Small intestine (tissue), 7 donors: Measurements from ENCODE around the gene C1QTNF8. TPM values are rescaled to one million over a fixed set of nuclear protein-coding genes. Genes with fewer than 3 reads are reported as not detected.

Experiments used
- DNase-seq, 2 donors: peaks; one replicate each; pipeline versions ENCODE4 v3.0.0 to v3.0.0-alpha.2; 2013
- FAIRE-seq: peaks from 2 replicates; lab custom pipeline; 2012; peaks lifted over from hg19 to GRCh38; lab: Jason Lieb, UNC
- H3K27ac ChIP-seq, 3 donors: one replicate each; pipeline ENCODE4 v1.5.1; 2013; ENCODE audit warnings: low read length in 2 of 3, mild to moderate bottlenecking in 2 of 3, control low read depth in 1 of 3, inconsistent platforms in 1 of 3, low read depth in 1 of 3, moderate library complexity in 1 of 3
- H3K27me3 ChIP-seq, 3 donors: one replicate each; pipeline ENCODE4 v1.6.1; 2013; ENCODE audit warnings: low read length in 3 of 3, inconsistent platforms in 1 of 3; ENCODE audit not compliant: control insufficient read depth in 3 of 3, insufficient read depth in 3 of 3
- H3K36me3 ChIP-seq, 3 donors: one replicate each; pipeline ENCODE4 v1.6.1; 2013; ENCODE audit warnings: low read length in 3 of 3, inconsistent platforms in 1 of 3, low read depth in 1 of 3, mild to moderate bottlenecking in 1 of 3, moderate library complexity in 1 of 3; ENCODE audit not compliant: control insufficient read depth in 3 of 3, insufficient read depth in 2 of 3
- H3K4me1 ChIP-seq, 3 donors: one replicate each; pipeline ENCODE4 v1.6.1; 2013; ENCODE audit warnings: low read length in 2 of 3, inconsistent platforms in 1 of 3, low read depth in 1 of 3, mild to moderate bottlenecking in 1 of 3, moderate library complexity in 1 of 3; ENCODE audit not compliant: control insufficient read depth in 3 of 3, insufficient read depth in 2 of 3
- H3K4me3 ChIP-seq, 3 donors: one replicate each; pipeline ENCODE4 v1.5.1; 2013; ENCODE audit warnings: low read length in 3 of 3, control low read depth in 1 of 3, inconsistent platforms in 1 of 3, low read depth in 1 of 3, mild to moderate bottlenecking in 1 of 3, moderate library complexity in 1 of 3
- H3K9me3 ChIP-seq, 2 donors: one replicate each; pipeline ENCODE4 v1.6.1; 2013; ENCODE audit warnings: low read depth in 1 of 2, low read length in 1 of 2; ENCODE audit not compliant: control insufficient read depth in 2 of 2, insufficient read depth in 1 of 2
- WGBS, 3 donors: extraction: QIAGEN DNeasy Blood & Tissue Kit; methylation state at CpG; one replicate each; pipeline ENCODE4 v1.1.7; 2013; 5-methylcytosine and 5-hydroxymethylcytosine counted together
- polyA plus RNA-seq, 4 donors: library from polyadenylated mRNA; stranded (reverse) in 3 of 4; unstranded in 1 of 4; fragments of 200-250 nt in 3 of 4; fragments of 120-200 nt in 1 of 4; gene quantifications; one replicate each; pipeline versions ENCODE4 v1.2.1 to v1.2.3, GENCODE V29; 2013
- donor health status: healthy with polysubstance abuse.
- donor health status: control.
- donor health status: control.
- donor health status: Bipolar disorder and iron deficiency.
- donor health status: healthy.

The C1QTNF8 gene
- polyA plus RNA-seq, 4 donors, result 0.07 TPM; not detected in 3

DNA sequence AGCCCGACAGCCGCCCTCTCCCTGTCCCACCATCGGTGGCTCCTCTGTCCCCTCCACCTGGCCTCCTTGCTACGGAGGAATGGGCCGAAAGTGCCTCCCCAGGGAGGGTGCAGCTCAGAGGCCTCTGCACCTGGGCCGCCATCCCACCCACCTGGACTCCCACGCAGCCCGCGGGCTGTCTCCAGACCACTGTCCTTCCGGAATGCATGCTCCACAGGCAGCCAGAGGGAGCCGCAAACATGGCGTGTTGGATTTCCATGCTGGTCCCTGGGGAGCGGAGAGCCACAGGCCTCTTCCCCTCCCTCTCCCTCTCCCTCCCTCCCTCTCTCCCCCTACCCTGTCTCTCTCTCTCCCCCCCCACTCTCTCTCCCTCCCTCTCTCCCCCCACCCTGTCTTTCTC is 20.5 kb downstream of the C1QTNF8 start:
- Histone ChIP-seq H3K9me3 (no peaks in the 10 kb centered on the region), H3K4me3 (no peak overlapping the region), H3K27ac (no peak overlapping the region), H3K27me3 (peaks cover 4 to 44% (median 17%) of the 10 kb centered on the region in 3 donors), H3K4me1 (peaks cover 0 to 9% (median 0%) of the 10 kb centered on the region in 3 donors), H3K36me3 (no peaks in the 10 kb centered on the region)
- WGBS, 3 donors, result 72 to 81% (median 77%) methylated on average over 13 of the region's 13 CpGs
- FAIRE-seq, result no peak
- no peak for DNase-seq

DNA sequence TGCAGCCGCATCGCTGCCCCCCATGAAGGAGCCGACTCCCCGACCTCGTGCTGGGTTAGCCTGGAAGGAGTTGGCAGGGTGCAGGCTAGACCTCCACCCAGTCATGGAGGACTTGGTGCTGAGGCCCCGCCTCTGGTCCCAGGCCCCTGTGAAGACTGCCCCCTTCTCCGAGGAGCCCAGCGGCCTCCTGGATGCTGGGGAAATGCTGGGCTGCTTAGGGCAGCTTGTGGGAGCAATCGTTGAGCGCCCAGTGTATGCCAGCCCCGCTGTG is 21.7 kb downstream of the C1QTNF8 start:
- Histone ChIP-seq H3K4me1 (peaks cover 0 to 9% (median 0%) of the 10 kb centered on the region in 3 donors), H3K9me3 (no peaks in the 10 kb centered on the region)

DNA sequence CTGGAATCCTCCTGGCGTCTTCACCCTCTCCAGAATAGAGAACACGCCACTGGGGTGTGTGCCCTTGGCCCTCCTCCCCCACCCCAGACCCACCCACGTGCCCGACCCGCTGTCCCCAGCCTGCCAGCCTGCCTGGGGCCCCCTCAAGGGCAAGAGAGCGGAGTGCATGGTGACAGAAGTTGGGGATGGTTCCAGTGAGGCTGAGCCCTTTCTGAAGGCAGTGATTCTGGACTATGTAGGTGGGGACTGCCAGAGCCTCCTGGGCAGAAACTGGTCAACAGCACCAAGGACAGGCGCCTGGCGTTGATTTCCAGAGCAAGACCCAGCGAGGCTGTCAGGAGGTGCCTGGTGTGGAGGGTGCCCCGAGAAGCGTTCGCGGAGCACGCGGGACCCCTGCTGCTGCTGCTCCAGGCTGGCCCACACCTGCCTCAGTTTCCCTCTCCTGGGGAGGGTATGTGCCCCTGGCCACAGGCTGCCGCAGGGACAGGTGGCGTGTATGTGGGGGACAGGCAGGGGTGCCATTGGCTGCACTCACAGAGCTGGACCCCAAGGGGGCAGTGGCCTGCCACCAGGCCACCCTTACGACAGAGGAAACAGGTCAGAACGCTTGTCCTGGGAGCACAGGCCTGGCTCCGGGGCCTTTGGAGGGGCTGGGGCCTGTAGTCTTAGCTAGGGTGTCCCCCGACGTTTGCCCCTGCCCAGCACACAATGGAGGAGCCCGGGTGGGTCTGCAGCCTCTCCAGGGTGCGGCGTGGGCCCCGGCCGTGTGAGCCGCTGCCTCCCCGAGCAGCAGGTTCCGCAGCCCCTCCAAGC is 22.3 kb downstream of the C1QTNF8 start:
- H3K27me3 ChIP-seq, result peaks cover 10 to 60% (median 15%) of the 10 kb centered on the region in 3 donors
- H3K4me1 ChIP-seq, result peaks cover 0 to 9% (median 0%) of the 10 kb centered on the region in 3 donors
- H3K4me3 ChIP-seq, result no peak overlapping the region
- H3K36me3 ChIP-seq, result no peaks in the 10 kb centered on the region
- no peak overlapping the region for H3K27ac ChIP-seq
- FAIRE-seq (no peak), DNase-seq (peak in 1 of 2 donors; percentile 24)
- no peaks in the 10 kb centered on the region for H3K9me3 ChIP-seq
- WGBS, 3 donors, result 53 to 63% (median 56%) methylated on average over 28 to 30 of the region's 30 CpGs

More for the DNA sequence above, 21.7 kb downstream of the C1QTNF8 start:
- no peak for DNase-seq
- 68 to 72% (median 69%) methylated on average over 11 of the region's 11 CpGs for WGBS, 3 donors
- no peak for FAIRE-seq
- Histone ChIP-seq H3K27ac (no peak overlapping the region), H3K4me3 (no peak overlapping the region), H3K36me3 (no peaks in the 10 kb centered on the region), H3K27me3 (peaks cover 5 to 56% (median 15%) of the 10 kb centered on the region in 3 donors)

DNA sequence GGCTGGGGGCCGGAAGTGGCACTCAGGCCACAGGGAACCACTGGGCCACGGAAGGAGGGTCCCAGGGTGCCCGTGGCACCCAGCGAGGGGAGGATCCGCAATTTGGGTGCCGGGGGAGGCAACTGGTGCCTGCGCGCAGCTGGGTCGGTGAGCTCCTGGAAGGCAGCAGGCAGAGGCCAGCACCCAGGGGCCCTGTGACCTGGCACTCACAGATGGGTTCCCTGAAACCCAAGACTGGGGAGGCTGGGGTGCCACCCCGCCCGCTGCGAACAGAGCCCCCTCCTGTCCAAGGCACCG is 22.8 kb downstream of the C1QTNF8 start:
- H3K27ac ChIP-seq, result no peak overlapping the region
- FAIRE-seq (no peak), DNase-seq (no peak)
- H3K9me3 ChIP-seq, result no peaks in the 10 kb centered on the region
- peaks cover 0 to 3% (median 0%) of the 10 kb centered on the region in 3 donors for H3K4me1 ChIP-seq
- H3K4me3 ChIP-seq, result no peak overlapping the region
- H3K27me3 ChIP-seq, result peaks cover 12 to 62% (median 15%) of the 10 kb centered on the region in 3 donors
- H3K36me3 ChIP-seq, result no peaks in the 10 kb centered on the region
- 66 to 73% (median 70%) methylated on average over 10 to 13 of the region's 13 CpGs for WGBS, 3 donors

DNA sequence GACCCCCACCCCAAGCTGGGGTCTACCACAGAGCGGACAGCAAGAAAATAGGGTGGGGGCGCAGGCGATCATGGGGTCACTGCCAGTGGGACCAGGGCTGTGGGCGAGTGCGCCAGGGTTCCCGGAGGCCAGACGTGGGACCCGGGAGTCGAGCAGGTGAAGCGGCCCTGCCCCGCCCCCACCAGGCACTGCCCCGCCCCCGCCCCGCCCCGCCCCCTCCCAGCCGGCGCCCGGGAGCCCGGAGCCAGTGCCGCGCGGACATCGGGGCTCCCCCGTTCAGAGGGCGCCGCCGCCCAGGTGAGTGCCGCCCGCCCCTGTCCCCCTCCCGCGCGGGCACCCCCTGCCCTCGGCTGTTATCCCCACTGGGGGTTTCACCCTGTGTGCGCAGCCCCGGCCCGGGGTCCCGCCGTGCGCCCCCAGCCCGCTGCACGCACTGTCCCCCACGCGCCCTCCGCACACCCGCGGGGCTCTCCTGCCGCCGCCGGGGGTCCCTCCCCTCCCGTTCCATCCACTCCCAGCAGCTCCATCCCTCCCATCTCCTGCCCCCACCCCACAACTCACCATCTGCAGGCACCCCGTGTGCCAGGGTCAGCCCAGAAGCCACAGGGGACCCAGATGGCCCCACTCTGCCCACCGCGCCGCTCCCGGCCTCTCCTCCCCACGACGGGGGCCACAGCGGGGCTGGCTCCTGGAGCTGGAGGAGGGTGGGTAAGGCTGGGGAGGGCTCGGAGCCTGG is 23.4 kb downstream of the C1QTNF8 start, which contains the start of gene SSTR5:
TSS of gene SSTR5 (plus strand) at position 222 of the 736 bp plus-strand sequence. CDS start 6,122 bp downstream, outside the sequence.
- no peak for FAIRE-seq
- H3K27me3 ChIP-seq, result peaks cover 13 to 68% (median 15%) of the 10 kb centered on the region in 3 donors
- WGBS, 3 donors, result 10 to 17% (median 12%) methylated on average over 17 to 59 of the region's 59 CpGs
- H3K4me1 ChIP-seq, result no peaks in the 10 kb centered on the region
- H3K4me3 ChIP-seq, result no peak within 1 kb of the TSS
- H3K27ac ChIP-seq, result no peak within 1 kb of the TSS
- no peak for DNase-seq
- H3K9me3 ChIP-seq, result no peaks in the 10 kb centered on the region
- no peaks in the 10 kb centered on the region for H3K36me3 ChIP-seq

DNA sequence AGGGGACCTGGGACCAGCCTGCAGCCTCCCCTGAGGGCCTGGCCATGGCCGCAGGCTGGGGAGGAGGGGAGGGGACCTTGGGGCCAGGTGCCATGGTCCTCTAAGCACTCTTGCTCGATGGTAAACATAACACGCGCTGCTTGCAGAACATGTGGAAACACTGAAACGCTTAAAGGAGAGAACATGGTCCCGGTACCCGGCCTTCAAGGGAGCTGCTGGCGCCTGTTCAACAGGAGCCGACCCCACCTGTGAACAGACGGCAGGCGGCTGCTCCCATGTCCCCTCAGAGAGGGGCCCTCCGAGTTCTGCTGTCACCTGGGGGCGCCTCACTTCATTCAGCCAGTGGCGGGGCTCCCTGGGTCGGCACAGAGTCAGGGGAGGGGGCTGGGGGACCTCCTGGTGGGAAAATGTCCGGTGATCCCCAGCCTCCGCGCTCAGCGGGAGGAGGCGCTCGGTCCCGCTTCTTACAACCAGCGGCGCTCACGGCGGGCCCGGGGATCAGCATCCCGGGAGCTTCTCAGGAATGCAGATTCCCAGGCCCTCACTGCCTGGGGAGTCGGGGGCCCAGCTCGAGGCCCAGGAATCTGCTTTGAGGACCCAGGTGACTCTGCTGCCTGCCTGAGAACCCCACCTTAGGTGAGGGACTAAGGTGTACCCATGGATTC is 24.4 kb downstream of the C1QTNF8 start:
- DNase-seq, result no peak
- no peak for FAIRE-seq
- Histone ChIP-seq H3K36me3 (no peaks in the 10 kb centered on the region), H3K27ac (no peak overlapping the region), H3K9me3 (no peaks in the 10 kb centered on the region), H3K4me1 (no peaks in the 10 kb centered on the region), H3K4me3 (no peak overlapping the region), H3K27me3 (peaks cover 15 to 70% (median 17%) of the 10 kb centered on the region in 3 donors)
- WGBS, 3 donors, result 6 to 9% (median 8%) methylated on average over 25 to 30 of the region's 30 CpGs

DNA sequence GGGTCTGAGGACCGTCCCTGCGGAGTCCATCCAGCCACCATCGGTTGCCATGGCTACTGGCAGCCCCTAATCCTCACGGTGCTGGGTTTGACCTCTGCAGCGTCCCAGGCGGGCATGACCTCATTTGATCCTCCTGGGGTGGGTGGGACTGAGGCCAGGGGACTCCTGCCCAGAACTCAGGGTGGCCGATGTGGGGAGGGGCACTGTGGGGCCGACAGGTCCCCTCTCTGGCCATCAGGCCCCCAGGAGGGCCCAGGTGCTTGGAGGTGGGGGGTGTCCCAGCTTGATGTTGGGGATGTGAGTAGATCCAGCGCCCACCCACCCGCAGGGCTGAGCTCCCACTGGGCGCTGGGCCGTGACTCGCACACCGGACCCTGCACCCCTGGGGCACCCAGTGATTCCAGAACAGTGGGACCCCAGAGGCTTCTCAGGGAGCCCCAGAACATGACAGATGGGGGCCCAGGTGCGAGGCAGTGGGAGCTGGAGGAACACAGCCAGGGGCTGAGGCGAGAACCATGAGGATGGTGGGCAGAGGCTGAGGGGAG is 25.1 kb downstream of the C1QTNF8 start:
- H3K27me3 ChIP-seq, result peaks cover 15 to 78% (median 17%) of the 10 kb centered on the region in 3 donors
- H3K4me3 ChIP-seq, result no peak overlapping the region
- no peak for FAIRE-seq
- H3K9me3 ChIP-seq, result no peaks in the 10 kb centered on the region
- no peaks in the 10 kb centered on the region for H3K36me3 ChIP-seq
- DNase-seq, result no peak
- H3K4me1 ChIP-seq, result no peaks in the 10 kb centered on the region
- no peak overlapping the region for H3K27ac ChIP-seq
- 33 to 40% (median 37%) methylated on average over 15 to 16 of the region's 16 CpGs for WGBS, 3 donors
